HG03342 (cell line): ENCODE measurements around the gene PTPN9.
"Not testable (repeated sequence)": the region's sequence is repeated elsewhere in the genome, so short reads cannot be mapped to it uniquely, and the experiment has no call there.

Experiments used
- ATAC-seq: cut with Tn5 transposase; IDR thresholded peaks from one replicate; pipeline ENCODE4 v1.9.1; 2021; ENCODE audit warnings: mild to moderate bottlenecking, moderate library complexity; ENCODE audit not compliant: unreplicated experiment

PTPN9 gene

DNA sequence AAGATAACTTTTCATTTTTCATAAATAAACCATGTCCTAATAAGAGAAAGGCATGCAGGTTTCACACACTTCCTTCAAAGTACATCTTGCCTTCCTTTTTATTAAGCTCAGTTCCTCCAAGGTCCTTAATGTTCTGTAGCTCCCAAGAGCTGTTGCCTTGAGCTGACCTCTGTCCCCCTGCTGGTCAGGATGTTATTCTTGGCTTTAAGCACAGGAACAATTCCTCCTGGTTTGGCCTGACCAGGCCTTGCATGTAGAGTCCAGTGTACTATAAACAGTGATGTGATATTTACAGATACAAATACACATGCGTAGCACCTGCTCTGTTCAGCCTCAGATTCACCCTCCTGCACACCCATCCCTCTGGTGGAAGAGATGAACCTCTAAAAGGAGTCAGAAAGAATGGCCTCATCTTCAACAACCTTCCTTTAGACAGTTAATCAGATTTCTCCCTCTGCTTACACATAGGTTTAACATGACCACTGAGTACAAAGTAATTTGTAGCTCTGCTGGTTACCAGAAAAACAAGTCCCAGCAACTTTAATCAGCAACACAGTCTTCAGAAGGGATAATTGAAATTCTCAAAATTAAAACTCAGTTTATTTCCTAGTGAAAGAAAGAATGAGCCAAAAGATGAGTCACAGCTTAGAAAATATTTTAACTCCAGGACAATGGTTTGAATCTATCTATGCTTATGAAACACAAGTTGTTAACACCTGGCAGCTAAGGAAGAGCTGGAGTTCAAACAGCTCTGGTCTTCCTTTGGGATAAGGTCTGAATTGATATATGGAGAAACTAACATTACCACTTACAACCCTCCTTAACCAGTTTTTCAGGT lies 46.5 kb downstream of the PTPN9 start:
- ATAC-seq, result no peak

DNA sequence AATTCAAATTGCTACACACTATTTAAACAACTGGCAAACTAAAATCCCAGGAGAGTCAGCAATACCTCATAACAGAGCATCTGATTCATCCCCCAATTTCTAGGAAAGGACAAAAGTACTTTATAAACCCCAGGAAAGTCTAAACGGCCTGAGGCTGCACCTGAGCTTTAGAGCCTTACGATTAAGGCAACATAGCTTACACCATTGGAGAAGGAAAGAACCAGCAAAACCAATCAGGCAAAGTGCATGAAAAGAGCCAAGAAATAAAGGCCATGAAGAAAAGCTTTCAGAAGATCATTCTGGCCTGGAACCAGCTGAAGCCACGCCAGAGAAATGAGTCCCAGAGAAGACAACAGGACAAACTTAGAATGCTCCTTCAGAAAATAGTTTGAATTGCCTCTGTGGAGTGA lies 48.1 kb downstream of the PTPN9 start:
- no peak for ATAC-seq

DNA sequence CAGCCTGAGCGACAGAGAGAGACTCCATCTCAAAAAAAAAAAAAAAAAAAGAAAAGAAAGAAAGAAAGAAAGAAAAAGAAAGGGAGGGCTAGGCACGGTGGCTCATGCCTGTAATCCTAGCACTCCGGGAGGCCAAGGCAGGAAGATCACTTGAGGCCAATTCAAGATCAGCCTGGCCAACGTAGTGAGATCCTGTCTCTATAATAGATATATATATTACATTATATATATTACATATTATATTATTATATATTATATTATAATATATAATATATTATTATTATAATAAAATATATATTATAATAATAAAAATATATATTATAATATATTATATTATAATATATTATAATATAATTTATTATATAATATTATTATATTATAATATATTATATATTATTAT lies 48.9 kb downstream of the PTPN9 start:
- no peak for ATAC-seq

DNA sequence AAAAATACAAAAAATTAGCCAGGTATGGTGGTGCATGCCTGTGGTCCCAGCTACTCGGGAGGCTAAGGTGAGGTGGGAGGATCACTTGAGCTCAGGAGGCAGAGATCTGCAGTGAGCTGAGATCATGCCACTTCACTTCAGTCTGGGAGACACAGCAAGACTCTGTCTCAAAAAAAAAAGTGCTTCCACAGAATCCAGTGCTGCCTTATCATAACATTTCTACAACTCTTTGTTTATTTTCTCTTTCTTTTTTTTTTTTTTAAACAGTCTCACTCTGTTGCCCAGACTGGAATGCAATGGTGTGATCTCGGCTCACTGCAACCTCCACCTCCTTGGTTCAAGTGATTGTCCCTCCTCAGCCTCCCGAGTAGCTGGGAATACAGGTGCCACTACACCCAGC lies 53.4 kb downstream of the PTPN9 start:
- not testable (repeated sequence) for ATAC-seq

DNA sequence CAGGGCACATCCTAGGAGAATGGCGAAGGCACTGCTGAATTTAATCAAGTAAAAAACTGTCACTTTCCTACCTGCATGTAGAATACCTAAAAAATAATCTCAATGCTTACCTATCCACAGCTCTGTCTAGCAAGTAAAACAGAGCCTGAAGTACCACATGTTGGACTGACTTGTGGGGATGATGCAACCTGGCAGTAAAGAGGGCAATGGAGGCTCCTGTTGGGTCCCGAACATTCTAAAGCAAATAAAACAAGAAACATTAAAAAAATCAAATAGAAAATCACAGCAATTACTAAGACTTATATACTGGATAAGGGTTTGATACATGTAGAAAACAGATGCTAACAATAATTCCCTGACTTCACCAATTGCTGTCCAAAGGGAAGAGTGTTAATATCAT lies 56.1 kb downstream of the PTPN9 start:
- no peak for ATAC-seq

DNA sequence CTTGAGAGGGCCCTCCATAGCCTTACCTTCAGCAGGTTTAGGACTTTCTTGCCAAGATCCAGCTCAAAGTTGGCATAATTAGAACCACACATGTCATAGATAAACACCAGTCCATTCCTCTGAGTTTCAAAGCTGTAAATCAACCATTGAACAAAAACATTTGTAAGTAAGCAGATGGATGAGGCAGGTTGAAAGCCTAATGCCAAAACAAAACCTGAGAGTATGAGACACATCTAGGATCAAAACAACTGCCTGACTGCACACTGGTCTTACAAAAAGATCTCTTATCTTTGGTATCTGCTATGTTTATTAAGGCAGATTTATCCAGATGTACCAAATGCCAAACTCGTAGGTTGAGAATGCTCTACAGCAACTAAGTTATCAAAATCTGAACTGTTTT lies 61.9 kb downstream of the PTPN9 start:
- no peak for ATAC-seq

DNA sequence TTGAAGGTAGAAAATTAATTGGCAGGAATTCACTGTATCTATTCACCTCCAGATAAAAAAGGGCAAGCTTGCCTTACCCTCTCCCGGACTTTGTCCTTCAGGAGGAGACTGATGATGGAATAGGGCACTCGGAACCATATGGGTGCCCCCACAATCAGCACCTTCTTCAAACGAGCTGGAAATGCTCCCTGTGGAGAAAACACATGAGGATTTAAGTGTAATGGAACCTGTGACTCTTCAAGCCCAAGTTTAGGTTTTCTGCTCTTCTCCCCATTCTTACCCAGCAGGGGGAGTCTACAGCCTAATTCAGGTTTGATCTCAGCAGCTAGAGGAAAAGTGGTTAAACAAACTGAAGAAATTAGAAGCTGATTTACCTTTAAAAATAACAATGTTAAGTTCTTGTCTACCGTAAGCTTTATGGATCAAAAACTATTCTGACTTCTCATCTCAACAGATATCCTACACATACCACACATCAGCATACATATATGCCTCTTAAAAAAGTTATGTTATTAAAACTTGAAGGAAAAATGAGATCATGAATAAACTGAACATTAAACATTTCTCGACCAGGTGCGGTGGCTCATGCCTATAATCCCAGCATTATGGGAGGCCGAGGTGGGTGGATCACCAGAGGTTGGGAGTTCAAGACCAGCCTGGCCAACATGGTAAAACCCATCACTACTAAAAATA lies 70.1 kb downstream of the PTPN9 start:
- no peak for ATAC-seq

DNA sequence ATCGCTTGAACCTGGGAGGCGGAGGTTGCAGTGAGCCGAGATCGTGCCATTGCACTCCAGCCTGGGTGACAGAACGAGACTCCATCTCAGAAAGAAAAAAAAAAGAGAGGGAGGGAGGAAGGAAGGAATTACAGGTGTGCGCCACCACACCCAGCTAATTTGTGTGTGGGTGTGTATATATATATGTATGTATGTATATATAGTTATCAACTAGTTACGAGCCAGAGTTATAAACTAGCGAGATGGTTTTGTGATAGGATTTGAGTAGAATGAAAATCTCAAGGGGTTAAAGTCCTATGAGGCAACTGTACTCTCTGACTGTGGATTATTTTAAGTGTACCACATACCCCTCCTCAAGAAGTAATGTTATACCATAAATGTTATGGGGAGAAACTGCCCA lies 76.8 kb downstream of the PTPN9 start:
- no peak for ATAC-seq

DNA sequence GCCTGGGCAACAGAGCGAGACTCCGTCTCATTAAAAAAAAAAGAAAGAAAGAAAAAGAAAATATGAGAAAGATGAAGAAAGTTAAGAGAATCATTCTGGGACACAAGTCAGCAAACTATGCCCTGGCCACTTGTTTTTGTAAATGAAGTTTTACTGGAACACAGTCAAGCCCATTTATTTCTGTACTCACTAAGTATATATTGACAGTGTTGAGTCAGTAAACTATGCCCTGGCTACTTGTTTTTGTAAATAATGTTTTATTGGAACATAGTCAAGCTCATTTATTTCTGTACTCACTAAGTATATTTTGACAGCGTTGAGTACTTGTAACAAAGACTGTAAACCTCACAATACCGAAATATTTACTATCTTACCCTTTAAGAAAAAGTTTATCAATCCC lies 85.4 kb downstream of the PTPN9 start:
- no peak for ATAC-seq

DNA sequence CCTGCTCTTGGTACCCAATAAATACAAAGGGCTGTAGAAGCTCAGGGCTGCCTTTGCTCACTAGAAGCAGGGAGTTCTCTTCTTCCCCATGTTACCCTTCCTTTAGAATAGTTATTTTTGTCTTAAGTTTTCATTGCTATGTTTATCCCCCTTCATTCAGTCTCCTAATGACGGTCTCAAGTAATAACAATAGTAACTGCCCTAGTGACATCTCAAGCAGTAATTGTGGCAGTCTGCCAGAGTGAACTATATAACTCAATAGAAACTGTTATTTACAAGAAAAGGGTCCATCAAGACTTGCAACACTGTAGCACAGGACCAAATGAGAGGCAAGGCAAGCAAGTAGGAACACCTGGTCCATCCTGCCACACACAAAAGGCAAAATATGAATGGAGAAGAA lies 95.2 kb downstream of the PTPN9 start:
- ATAC-seq, result no peak

DNA sequence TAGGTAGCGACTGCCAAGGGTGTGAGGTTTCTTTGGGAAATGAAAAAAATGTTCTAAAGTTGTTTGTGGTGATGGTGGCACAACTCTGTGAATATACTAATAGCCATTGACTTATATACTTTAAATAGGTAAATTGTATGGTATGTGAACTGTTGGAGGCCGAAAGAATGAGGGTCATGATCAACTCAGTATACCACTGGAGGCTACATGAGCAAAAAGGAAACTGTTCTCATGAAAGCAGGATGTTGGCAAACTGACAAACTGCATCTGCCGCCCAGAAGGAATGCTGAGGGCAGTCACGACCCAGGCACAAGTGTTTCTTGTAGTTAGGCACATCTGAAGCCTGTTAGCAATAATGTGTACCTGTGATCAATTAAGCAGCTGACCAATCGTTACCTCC lies 95.6 kb downstream of the PTPN9 start:
- not testable (repeated sequence) for ATAC-seq

DNA sequence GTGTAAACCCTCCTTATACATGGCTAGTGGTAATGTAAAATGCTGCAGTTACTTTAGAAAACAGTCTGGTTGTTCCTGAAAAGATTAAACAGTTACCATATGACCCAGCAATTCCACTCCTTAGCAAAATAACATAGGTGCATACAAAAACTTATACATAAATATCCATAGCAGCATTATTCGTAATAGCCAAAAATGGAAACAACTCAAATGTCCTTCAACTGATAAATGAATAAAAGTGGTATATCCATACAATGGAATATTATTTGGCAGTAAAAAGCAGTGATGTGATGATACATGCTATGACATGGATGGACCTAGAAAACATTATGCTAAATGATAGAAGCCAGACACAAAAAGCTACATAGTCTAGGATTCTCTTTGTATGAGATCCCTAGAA lies 96.0 kb downstream of the PTPN9 start:
- ATAC-seq, result no peak

DNA sequence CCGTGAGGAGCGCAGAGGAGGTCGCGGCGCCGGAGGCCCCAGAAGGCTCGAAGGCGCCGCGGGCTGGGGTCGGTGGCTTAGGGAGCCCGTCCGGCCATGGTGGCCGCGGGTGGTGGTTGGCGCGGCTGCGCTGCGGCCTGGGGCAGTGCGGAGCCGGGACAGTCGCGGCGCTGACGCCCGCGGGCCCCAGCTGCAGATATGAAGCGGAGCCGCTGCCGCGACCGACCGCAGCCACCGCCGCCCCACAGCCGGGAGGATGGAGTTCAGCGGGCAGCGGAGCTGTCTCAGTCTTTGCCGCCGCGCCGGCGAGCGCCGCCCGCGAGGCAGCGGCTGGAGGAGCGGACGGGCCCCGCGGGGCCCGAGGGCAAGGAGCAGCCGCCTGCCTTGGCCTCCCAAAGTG lies 98.7 kb downstream of the PTPN9 start:
- ATAC-seq, result not testable (repeated sequence)

DNA sequence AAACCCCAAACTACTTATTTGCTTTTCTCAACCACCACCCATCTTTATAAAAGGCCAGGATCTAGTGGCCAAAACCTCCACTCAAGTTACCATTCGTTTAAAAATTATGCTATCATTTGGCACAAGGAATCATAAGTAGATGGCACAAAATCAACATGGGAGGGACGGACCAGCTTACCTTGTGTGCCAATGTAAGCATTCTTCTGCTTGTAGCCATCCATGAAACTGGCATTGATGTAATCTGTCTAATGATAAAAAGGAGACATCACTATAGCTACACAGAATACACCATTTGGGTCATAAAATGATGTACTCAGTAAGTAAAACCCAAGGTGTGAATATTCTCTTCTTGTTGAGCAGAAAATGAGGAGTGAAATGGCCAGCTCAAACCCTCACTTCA lies 99.4 kb downstream of the PTPN9 start:
- ATAC-seq, result no peak

DNA sequence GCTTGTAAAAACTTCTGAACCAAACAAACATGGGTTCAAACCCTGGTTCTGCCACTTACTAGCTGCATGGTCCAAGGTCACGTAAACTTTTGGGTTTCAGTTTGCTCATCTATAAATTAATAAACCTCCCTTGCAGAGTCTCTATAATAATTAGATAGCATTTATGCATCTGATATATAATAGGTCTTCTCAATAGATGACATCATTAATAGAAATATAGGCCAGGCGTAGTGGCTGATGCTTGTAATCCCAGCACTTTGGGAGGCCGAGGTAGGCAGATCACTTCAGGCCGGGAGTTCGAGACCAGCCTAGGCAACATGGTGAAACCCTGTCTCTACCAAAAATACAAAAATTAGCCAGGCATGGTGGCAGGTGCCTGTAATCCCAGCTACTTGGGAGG lies 102.0 kb downstream of the PTPN9 start:
- ATAC-seq, result not testable (repeated sequence)

DNA sequence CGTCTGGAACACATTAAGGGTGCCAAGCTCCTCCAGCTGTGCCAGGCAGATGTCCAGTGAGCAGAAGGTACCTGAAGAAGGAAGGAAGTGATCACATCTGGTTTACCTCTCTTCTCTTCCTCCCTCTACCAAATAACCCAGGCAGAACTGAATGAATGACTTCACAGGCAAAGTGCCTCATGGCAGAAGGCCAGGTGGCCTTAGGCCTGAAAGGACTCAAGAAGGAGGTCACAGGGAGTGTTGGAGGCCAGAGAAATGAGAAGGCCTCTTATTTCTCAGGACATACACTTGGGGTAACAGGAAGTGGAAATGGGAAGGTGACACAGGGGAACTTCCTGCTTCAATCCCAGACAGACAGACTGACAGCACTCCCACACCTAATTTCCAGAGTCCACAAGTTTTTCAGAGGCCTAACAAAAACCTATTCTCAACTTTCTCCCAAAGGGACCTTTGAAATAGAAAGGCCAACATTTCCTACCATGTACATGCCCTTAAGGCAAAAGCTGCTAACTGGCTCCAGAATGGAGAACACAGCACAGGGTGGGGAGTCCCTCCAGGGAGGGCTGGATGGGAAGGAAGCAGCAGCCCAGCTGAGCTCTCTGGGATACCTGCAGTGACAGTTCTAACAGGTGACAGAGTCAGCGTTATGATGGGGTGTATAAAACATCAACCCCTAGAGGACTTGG lies 110.1 kb downstream of the PTPN9 start:
- no peak for ATAC-seq

DNA sequence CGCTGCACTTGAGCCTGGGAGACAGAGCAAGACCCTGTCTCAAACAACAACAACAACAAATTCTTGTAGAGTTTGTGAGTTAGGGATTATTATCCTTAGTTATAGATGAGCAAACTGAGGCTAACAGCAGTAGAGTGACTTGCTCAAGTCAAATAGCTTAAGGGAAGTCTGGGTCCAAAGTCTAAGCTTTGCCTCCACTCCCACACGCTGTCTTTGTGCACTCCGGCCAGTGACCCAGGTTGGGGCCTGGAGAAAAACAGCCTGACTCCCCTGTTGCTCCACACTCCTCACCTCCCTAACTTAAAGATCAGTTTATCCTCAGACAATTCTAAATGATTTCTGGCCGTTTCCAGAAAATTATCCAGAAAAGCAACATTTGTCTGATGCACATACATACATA lies 118.5 kb downstream of the PTPN9 start:
- ATAC-seq, result no peak

DNA sequence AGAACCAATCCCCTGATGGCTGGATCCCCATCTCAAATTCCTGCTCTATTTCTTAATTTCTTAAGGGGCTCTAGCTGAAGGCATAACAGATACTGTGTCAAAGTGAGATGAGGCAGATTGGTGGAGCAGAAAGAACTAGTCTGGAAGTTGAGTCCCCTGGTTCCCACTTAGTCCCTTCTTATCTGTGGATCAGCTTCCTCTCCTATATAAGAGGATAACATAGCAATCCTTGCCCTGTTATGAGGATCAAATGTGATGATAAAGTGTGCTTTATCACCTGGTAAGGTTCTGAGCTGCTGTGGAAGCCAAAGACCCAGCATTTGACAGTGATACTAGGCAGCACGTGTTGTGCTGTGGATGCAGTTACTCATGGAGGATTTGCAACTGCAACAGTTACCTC lies 119.5 kb downstream of the PTPN9 start:
- no peak for ATAC-seq

DNA sequence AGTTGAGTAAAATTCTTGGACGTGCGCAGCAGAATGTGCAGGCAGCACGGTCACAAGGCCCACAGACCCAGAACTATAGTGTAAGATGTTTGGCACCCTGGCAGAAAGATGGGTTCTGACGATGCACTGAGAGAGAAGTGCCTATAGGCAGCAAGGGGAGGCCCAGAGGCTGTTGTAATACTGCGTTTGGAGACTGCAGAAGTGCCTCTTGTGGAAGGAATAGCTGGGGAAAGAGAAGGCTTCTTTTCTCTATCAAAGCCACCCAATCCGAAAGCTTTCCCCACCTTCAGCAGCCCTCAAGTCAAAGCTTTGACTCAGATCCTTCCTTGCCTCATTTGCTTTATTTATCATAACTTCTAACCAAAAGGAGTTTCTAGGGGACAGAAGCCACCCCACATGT lies 122.4 kb downstream of the PTPN9 start:
- no peak for ATAC-seq

DNA sequence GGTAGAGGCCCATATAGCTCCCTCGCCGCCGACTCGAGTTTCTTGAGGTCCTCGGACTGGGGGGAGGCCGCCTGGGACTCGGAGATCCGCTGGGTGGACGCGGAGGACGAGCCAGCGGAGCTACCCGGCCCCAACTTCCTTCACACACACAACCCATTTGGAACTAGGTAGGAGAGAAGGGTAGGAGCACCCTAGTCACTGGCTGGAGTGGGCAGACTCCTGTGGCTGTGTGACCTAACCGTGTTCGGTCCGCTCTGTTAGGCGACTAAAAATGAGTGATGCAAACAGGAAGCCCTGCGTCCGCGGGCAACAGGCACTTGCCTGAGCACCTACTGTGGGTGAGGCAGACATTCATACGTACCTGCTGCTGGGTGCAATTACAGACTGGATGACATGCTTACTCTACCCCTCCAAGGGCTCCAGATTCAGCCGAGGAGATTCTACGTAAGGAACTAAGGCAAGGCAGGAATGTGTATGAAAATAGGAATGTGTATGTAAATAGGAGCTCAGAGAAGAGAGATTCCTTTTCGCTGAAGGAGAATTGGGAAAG lies 123.1 kb downstream of the PTPN9 start:
- no peak for ATAC-seq

DNA sequence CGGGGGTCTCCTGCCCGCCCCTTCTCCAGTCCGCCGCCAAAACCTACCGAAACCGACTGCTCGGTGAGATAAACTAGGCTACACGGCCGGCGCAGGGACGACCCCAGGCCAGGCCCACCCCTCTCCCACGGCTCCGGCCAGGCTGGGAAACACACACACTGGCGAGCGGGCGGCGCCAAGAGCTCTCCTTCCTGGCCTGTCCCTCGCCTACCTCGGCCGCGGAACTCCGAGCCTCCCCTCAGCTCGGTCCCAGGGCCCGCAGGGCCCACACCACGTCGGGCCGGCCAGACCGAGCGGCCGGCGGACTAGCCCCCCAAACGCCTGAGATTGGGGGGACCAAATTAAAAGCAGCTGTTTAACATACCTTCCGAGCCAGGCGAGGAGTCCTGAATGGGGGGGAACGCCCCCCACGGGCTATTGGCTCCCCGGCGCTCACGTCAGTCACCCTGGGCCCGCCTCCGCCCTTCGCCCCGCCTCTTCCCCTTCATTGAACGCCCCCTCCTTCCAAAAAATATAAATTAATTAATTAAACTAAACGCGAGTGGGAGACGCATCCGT lies 123.6 kb downstream of the PTPN9 start:
- no peak for ATAC-seq
